ENCODE results near the gene SLC5A4.

Gene SLC5A4

DNA sequence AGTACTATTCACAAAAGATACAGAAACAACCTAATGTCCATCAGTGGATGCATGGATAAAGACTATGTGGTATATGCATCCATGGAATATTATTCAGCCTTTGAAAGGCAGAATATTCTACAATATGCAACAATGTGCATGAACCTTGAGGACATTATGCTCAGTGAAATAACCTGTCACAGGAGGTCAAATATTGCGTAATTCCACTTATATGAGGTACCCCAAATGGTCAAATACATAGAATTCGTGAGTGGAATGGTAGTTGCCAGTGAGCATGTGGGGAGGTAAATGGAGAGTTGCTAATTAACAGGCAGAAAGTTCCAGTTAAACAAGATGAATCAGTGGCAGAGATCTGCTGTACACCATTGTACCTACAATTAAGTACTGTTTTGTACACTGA is 3.6 kb upstream of the SLC5A4 start:
- H3K27ac ChIP-seq (ENCODE audit: low read depth, low read length): no peak overlapping the region
- H3K36me3 ChIP-seq (ENCODE audit: low read length): no peaks in the 10 kb centered on the region
- H3K4me2 ChIP-seq (ENCODE audit: low read depth, low read length, poor library complexity, severe bottlenecking): no peak overlapping the region
- H3K4me3 ChIP-seq (ENCODE audit: insufficient read depth, low read length, poor library complexity, severe bottlenecking): no peak overlapping the region
- H3K9me2 ChIP-seq (replicated peaks; ENCODE audit: insufficient read depth, low read length): no peaks in the 10 kb centered on the region
- TF ChIP-seq, protein P1, sequence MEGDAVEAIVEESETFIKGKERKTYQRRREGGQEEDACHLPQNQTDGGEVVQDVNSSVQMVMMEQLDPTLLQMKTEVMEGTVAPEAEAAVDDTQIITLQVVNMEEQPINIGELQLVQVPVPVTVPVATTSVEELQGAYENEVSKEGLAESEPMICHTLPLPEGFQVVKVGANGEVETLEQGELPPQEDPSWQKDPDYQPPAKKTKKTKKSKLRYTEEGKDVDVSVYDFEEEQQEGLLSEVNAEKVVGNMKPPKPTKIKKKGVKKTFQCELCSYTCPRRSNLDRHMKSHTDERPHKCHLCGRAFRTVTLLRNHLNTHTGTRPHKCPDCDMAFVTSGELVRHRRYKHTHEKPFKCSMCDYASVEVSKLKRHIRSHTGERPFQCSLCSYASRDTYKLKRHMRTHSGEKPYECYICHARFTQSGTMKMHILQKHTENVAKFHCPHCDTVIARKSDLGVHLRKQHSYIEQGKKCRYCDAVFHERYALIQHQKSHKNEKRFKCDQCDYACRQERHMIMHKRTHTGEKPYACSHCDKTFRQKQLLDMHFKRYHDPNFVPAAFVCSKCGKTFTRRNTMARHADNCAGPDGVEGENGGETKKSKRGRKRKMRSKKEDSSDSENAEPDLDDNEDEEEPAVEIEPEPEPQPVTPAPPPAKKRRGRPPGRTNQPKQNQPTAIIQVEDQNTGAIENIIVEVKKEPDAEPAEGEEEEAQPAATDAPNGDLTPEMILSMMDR (IDR thresholded peaks at IDR 0.05; ENCODE audit: insufficient read depth, low read length, poor library complexity, severe bottlenecking): no peak
- H3K27me3 ChIP-seq (ENCODE audit: low read length): no peaks in the 10 kb centered on the region
- no peaks in the 10 kb centered on the region for H4K20me1 ChIP-seq (ENCODE audit: low read depth, low read length)
- H3K79me2 ChIP-seq (ENCODE audit: insufficient read depth, low read length): no peaks in the 10 kb centered on the region
- no peaks in the 10 kb centered on the region for H3K9me3 ChIP-seq (ENCODE audit: insufficient read depth, low read length)
- no peak overlapping the region for H2AFZ ChIP-seq (ENCODE audit: low read depth, low read length, severe bottlenecking)
- H3F3A ChIP-seq (ENCODE audit: insufficient read depth): no peaks in the 10 kb centered on the region
- no peak overlapping the region for H3K9ac ChIP-seq (ENCODE audit: low read length)

DNA sequence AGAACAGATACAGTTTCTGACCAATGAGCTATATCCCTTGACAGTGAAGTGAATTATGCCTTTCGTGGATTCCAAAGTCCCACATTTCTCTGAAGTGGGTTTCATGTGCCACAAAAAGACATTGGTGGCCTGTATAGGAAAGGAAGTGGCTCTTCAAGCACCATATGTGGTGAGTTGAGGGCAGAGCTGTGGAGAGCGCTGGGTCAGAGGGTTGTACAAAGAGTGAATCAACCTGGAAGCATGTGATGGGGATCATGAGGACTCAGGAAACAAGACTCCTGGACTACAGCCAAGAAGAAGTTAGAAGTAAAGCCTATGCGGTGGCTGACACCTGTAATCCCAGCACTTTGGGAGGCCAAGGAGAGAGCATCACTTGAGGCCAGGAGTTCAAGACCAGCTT is 579 bp upstream of the SLC5A4 start:
- no peaks in the 10 kb centered on the region for H3K36me3 ChIP-seq (ENCODE audit: low read length)
- no peaks in the 10 kb centered on the region for H4K20me1 ChIP-seq (ENCODE audit: low read depth, low read length)
- no peak overlapping the region for H3K4me3 ChIP-seq (ENCODE audit: insufficient read depth, low read length, poor library complexity, severe bottlenecking)
- no peaks in the 10 kb centered on the region for H3K9me3 ChIP-seq (ENCODE audit: insufficient read depth, low read length)
- TF ChIP-seq EZH2phosphoT487 (conservative IDR thresholded peaks at IDR 0.05; ENCODE audit: low read length): no peak
- TF ChIP-seq, protein P1 (IDR thresholded peaks at IDR 0.05; ENCODE audit: insufficient read depth, low read length, poor library complexity, severe bottlenecking): no peak
- no peaks in the 10 kb centered on the region for H3K79me2 ChIP-seq (ENCODE audit: insufficient read depth, low read length)
- no peak overlapping the region for H3K4me2 ChIP-seq (ENCODE audit: low read depth, low read length, poor library complexity, severe bottlenecking)
- no peaks in the 10 kb centered on the region for H3F3A ChIP-seq (ENCODE audit: insufficient read depth)
- H3K9me2 ChIP-seq (replicated peaks; ENCODE audit: insufficient read depth, low read length): no peaks in the 10 kb centered on the region
- no peaks in the 10 kb centered on the region for H3K27me3 ChIP-seq (ENCODE audit: low read length)
- H3K27ac ChIP-seq (ENCODE audit: low read depth, low read length): no peak overlapping the region
- H3K9ac ChIP-seq (ENCODE audit: low read length): no peak overlapping the region
- no peak overlapping the region for H2AFZ ChIP-seq (ENCODE audit: low read depth, low read length, severe bottlenecking)

DNA sequence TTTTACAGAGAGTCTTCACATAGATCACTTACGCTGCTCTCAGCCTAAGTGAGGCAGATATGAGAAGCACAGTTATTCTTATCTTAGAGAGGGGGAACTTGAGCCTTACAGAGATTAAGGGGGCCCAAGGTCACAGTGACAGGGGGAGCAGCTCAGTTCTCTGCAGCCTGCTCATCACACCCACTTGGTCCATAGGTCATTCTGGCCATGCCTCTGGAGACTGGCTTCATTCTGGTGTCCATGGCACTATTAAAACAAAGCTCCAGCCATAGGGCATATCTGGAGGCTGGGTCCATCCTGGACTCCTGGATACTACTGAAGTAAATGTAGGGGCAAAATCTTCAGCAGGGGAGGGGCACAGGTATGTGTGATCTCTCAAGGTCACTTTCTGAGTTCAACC is 5.9 kb downstream of the SLC5A4 start:
- no peak overlapping the region for H2AFZ ChIP-seq (ENCODE audit: low read depth, low read length, severe bottlenecking)
- TF ChIP-seq, protein P1 (IDR thresholded peaks at IDR 0.05; ENCODE audit: insufficient read depth, low read length, poor library complexity, severe bottlenecking): no peak
- no peak for TF ChIP-seq EZH2phosphoT487 (conservative IDR thresholded peaks at IDR 0.05; ENCODE audit: low read length)
- H3K9me3 ChIP-seq (ENCODE audit: insufficient read depth, low read length): no peaks in the 10 kb centered on the region
- H3K9ac ChIP-seq (ENCODE audit: low read length): no peak overlapping the region
- H3K79me2 ChIP-seq (ENCODE audit: insufficient read depth, low read length): no peaks in the 10 kb centered on the region
- H3K4me2 ChIP-seq (ENCODE audit: low read depth, low read length, poor library complexity, severe bottlenecking): no peak overlapping the region
- no peaks in the 10 kb centered on the region for H3F3A ChIP-seq (ENCODE audit: insufficient read depth)
- H4K20me1 ChIP-seq (ENCODE audit: low read depth, low read length): no peaks in the 10 kb centered on the region
- H3K9me2 ChIP-seq (replicated peaks; ENCODE audit: insufficient read depth, low read length): no peaks in the 10 kb centered on the region
- H3K36me3 ChIP-seq (ENCODE audit: low read length): no peaks in the 10 kb centered on the region
- no peaks in the 10 kb centered on the region for H3K27me3 ChIP-seq (ENCODE audit: low read length)
- no peak overlapping the region for H3K27ac ChIP-seq (ENCODE audit: low read depth, low read length)
- no peak overlapping the region for H3K4me3 ChIP-seq (ENCODE audit: insufficient read depth, low read length, poor library complexity, severe bottlenecking)

DNA sequence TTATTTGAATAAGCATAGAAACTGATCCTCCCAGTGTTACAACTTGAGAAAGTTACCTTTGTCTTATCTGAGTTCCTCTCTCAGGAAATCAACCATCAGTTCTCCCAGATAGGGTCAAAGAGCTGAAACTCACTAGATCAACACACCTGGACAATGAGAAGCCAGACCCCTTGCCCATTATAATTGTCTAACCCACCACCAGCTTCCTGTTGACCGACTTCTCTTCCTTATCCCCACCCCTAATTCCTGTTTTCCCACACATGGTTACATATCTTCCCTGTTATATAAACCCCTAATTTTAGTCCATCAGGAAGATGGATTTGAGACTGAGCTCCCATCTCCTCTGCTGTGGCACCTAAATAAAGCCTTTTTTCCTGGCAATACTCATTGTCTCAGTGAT is 6.9 kb downstream of the SLC5A4 start:
- Histone ChIP-seq H3K9ac (ENCODE audit: low read length) (no peak overlapping the region), H4K20me1 (ENCODE audit: low read depth, low read length) (no peaks in the 10 kb centered on the region), H3K79me2 (ENCODE audit: insufficient read depth, low read length) (no peaks in the 10 kb centered on the region), H3K27me3 (ENCODE audit: low read length) (no peaks in the 10 kb centered on the region), H3K27ac (ENCODE audit: low read depth, low read length) (no peak overlapping the region), H3K36me3 (ENCODE audit: low read length) (no peaks in the 10 kb centered on the region), H2AFZ (ENCODE audit: low read depth, low read length, severe bottlenecking) (no peak overlapping the region), H3K4me3 (ENCODE audit: insufficient read depth, low read length, poor library complexity, severe bottlenecking) (no peak overlapping the region), H3K9me2 (replicated peaks; ENCODE audit: insufficient read depth, low read length) (no peaks in the 10 kb centered on the region), H3K9me3 (ENCODE audit: insufficient read depth, low read length) (no peaks in the 10 kb centered on the region), H3K4me2 (ENCODE audit: low read depth, low read length, poor library complexity, severe bottlenecking) (no peak overlapping the region), H3F3A (ENCODE audit: insufficient read depth) (no peaks in the 10 kb centered on the region)
- TF ChIP-seq, protein P1 (IDR thresholded peaks at IDR 0.05; ENCODE audit: insufficient read depth, low read length, poor library complexity, severe bottlenecking): no peak
- TF ChIP-seq EZH2phosphoT487 (conservative IDR thresholded peaks at IDR 0.05; ENCODE audit: low read length): no peak

All from SU-DHL-6 (cell line).